ENCODE data around the gene TEX12. TPM values are rescaled to one million over a fixed set of nuclear protein-coding genes. Genes with fewer than 3 reads are reported as not detected.
"Not testable (repeated sequence)": the region's sequence is repeated elsewhere in the genome, so short reads cannot be mapped to it uniquely, and the experiment has no call there.

TEX12 gene
- total RNA-seq, 4 donors from 2014 or later: 2.4 TPM; not detected in 3

DNA sequence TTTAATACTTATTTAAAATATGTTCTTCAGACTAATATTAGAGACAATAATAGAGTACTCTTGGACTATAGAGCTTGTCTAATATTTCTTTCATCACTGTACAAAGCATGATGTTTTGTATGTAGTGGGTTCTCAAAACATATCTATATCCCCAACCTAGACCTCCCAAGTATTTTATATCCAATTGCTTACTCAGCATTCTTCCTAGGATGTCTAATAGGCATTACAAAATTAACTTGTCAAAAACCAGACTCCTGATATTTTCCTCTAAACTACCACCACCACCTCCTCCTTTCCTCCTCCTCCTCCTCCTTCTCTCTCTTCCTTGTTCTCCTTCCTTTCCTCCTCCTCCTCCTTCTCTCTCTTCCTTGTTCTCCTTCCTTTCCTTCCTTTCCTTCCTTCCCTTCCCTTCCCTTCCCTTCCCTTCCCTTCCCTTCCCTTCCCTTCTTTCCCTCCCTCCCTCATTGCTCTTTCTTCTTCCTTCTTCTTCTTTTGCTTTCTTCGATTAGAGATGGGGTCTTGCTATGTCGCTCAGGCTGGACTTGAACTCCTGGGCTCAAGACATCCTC is 29.4 kb downstream of the TEX12 start:
- Histone ChIP-seq H3K4me3 (no peak overlapping the region), H3K9me3 (no peaks in the 10 kb centered on the region), H3K4me1 (no peaks in the 10 kb centered on the region), H3K27me3 (no peaks in the 10 kb centered on the region), H3K27ac (no peak overlapping the region), H3K36me3 (no peaks in the 10 kb centered on the region)
- DNase-seq (ENCODE audit: low spot score in 2 of 2): no peak
- WGBS, 2 donors: 85 to 93% methylated on average over 2 of the region's 2 CpGs
- TF ChIP-seq POLR2A (IDR thresholded peaks at IDR 0.05) (no peak), EP300 (IDR thresholded peaks at IDR 0.05) (no peak)
- TF ChIP-seq, protein P1, sequence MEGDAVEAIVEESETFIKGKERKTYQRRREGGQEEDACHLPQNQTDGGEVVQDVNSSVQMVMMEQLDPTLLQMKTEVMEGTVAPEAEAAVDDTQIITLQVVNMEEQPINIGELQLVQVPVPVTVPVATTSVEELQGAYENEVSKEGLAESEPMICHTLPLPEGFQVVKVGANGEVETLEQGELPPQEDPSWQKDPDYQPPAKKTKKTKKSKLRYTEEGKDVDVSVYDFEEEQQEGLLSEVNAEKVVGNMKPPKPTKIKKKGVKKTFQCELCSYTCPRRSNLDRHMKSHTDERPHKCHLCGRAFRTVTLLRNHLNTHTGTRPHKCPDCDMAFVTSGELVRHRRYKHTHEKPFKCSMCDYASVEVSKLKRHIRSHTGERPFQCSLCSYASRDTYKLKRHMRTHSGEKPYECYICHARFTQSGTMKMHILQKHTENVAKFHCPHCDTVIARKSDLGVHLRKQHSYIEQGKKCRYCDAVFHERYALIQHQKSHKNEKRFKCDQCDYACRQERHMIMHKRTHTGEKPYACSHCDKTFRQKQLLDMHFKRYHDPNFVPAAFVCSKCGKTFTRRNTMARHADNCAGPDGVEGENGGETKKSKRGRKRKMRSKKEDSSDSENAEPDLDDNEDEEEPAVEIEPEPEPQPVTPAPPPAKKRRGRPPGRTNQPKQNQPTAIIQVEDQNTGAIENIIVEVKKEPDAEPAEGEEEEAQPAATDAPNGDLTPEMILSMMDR (IDR thresholded peaks at IDR 0.05): no peak

DNA sequence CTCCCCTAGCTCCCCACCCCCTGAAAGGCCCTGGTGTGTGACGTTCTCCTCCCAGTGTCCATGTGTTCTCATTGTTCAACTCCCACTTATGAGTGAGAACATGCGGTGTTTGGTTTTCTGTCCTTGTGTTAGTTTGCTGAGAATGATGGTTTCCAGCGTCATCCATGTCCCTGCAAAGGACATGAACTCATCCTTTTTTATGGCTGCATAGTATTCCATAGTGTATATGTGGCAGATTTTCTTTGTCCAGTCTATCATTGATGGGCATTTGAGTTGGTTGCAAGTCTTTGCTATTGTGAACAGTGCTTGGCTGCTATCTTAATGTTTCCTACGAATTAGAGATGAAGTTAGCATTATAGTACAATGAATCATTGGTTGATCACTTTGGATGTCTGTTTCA is 31.9 kb downstream of the TEX12 start:
- H3K4me3 ChIP-seq; H3K36me3 ChIP-seq; H3K9me3 ChIP-seq; H3K27me3 ChIP-seq; DNase-seq (ENCODE audit: low spot score in 2 of 2); H3K4me1 ChIP-seq; H3K27ac ChIP-seq: not testable (repeated sequence)
- whole genome bisulfite sequencing, 2 donors: 87 to 88% methylated on average over 4 of the region's 4 CpGs

DNA sequence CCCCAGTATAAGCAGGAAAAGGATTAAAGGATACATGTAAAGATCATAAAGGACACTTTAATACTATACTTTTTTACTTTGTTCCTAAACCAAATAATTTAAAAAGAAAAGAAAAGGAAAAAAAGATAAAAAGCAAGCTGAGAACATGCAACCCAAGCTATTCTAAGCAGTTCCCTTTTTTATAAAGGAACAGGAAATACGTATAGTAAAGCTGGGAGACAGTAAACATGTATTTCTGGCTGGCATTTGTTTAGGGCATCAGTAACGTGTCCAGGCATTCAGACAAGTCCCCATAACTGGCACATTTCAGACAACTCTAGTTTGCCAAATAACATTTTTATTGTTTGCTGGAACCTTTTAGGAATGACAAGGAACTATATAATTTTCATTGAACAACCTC is 33.1 kb downstream of the TEX12 start:
- Histone ChIP-seq H3K4me1 (no peaks in the 10 kb centered on the region), H3K9me3 (no peaks in the 10 kb centered on the region), H3K4me3 (no peak overlapping the region), H3K36me3 (peaks cover 0 to 11% (median 0%) of the 10 kb centered on the region in 3 donors), H3K27me3 (no peaks in the 10 kb centered on the region), H3K27ac (no peak overlapping the region)
- WGBS, 2 donors: 22 to 24% methylated on average over 2 of the region's 2 CpGs
- no peak for DNase-seq (ENCODE audit: low spot score in 2 of 2)
- TF ChIP-seq, protein P1 (IDR thresholded peaks at IDR 0.05): no peak
- TF ChIP-seq EP300 (IDR thresholded peaks at IDR 0.05): no peak
- TF ChIP-seq POLR2A (IDR thresholded peaks at IDR 0.05): no peak

DNA sequence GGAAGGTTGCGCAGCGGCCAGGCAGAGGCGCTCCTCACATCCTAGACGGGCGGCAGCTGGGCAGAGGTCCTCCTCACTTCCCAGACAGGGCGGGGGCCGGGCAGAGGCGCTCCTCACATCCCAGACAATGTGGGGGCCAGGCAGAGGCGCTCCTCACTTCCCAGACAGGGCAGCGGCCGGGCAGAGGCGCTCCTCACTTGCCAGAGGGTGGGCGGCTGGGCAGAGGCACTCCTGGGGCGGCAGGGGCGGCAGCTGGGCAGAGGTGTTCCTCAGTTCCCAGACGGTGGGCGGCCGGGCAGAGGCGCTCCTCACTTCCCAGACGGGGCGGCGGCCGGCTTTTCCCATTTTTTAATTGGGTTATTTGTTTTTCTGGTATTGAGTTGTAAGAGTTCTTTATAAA is 38.9 kb downstream of the TEX12 start:
- TF ChIP-seq, protein P1 (IDR thresholded peaks at IDR 0.05): no peak
- no peak for TF ChIP-seq EP300 (IDR thresholded peaks at IDR 0.05)
- no peak for TF ChIP-seq POLR2A (IDR thresholded peaks at IDR 0.05)
- WGBS, 2 donors: 86 to 95% methylated on average over 19 to 21 of the region's 23 CpGs
- H3K4me1 ChIP-seq: no peaks in the 10 kb centered on the region

DNA sequence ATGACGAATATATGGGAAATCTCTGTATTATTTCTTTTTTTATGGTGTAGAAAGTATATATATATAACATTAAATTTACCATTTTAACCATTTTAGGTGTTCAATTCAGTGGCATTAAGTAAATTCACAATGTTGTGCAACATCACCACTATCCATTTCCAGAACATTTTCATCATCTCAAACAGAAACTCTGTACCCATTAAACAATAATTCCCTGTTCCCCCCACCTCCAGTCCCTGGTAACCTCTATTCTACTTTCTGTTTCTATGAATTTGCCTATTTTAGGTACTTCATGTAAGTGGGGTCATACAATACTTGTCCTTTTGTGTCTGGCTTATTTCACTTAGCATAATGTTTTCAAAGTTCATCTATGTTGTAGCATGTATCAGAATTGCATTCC is 43.7 kb downstream of the TEX12 start:
- H3K36me3 ChIP-seq: peaks cover 0 to 7% (median 0%) of the 10 kb centered on the region in 3 donors
- 84 to 88% methylated on average over 1 of the region's 1 CpG for WGBS, 2 donors
- no peak overlapping the region for H3K4me3 ChIP-seq
- DNase-seq (ENCODE audit: low spot score in 2 of 2): no peak
- no peaks in the 10 kb centered on the region for H3K9me3 ChIP-seq
- H3K27ac ChIP-seq: no peak overlapping the region
- H3K4me1 ChIP-seq: no peaks in the 10 kb centered on the region
- no peak for TF ChIP-seq POLR2A (IDR thresholded peaks at IDR 0.05)
- TF ChIP-seq, protein P1 (IDR thresholded peaks at IDR 0.05): no peak
- no peak for TF ChIP-seq EP300 (IDR thresholded peaks at IDR 0.05)
- no peaks in the 10 kb centered on the region for H3K27me3 ChIP-seq

More for the DNA sequence above, 38.9 kb downstream of the TEX12 start:
- no peak for DNase-seq (ENCODE audit: low spot score in 2 of 2)
- Histone ChIP-seq H3K4me3 (no peak overlapping the region), H3K36me3 (peaks cover 0 to 21% (median 0%) of the 10 kb centered on the region in 3 donors), H3K27ac (no peak overlapping the region), H3K9me3 (no peaks in the 10 kb centered on the region), H3K27me3 (no peaks in the 10 kb centered on the region)

DNA sequence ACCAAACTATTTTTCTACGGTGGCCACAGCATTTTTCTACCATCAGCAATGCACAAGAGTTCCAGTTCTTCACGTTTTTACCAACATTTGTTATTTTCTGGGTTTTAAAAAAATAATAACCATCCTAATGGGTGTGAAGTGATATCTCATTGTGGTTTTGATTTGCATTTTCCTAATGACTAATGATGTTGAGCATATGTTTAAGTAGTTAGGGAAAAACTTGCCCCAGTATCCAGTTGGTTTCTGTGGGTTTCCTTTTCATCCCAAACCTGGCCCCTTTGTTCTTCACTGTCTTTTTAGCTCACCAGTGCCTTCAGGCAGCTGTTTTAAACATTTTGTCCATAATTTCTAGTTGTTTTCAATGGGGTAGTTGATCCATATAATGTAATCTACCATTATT is 44.4 kb downstream of the TEX12 start:
- TF ChIP-seq, protein P1 (IDR thresholded peaks at IDR 0.05): no peak
- TF ChIP-seq EP300 (IDR thresholded peaks at IDR 0.05) (no peak), POLR2A (IDR thresholded peaks at IDR 0.05) (no peak)
- no peaks in the 10 kb centered on the region for H3K4me1 ChIP-seq
- H3K27ac ChIP-seq: no peak overlapping the region
- no peaks in the 10 kb centered on the region for H3K9me3 ChIP-seq
- no peaks in the 10 kb centered on the region for H3K27me3 ChIP-seq
- WGBS, 2 donors: 41 to 49% methylated on average over 2 of the region's 2 CpGs
- H3K36me3 ChIP-seq: peaks cover 0 to 4% (median 0%) of the 10 kb centered on the region in 3 donors
- H3K4me3 ChIP-seq: no peak overlapping the region
- DNase-seq (ENCODE audit: low spot score in 2 of 2): no peak

Measured in tibial nerve (tissue), 4 donors.